NCI-H82 treated with DMSO at 0.1 percent for 48 hours (cell line): Measurements from ENCODE around the gene AP1M1.
A peak's percentile ranks its signal among the peaks of the same experiment; 100 is the strongest.

Source experiments
- DNase-seq: peaks from one replicate; lab custom pipeline; 2025; ENCODE audit not compliant: unreplicated experiment; lab: John Stamatoyannopoulos, UW

AP1M1 gene

GRCh38 chr19:16185123-16185767, 12.5 kb upstream of the AP1M1 start, which contains the start of gene FAM32A:
FAM32A (plus strand) TSS chr19:16185410; CDS start chr19:16185443, 33 bp downstream.
- peak; percentile 99 for DNase-seq

DNA sequence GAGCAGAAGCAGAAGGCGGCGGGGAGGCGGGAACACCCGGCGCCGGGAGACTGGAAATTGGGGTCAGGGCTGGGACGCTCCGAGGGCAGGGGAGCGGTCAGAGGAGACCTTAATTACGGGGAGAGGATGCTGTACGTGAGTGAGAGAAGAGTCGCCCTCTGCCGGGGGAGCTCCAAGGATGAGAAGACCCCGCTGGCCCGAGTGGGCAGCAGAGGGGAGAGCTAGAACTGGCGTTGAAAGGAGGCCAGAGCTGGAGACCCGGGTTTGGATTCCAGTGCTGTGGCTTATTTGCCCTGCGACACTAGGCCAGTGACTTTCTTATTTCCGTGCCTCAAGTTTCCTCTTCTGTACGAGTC, 12.0 kb upstream of the AP1M1 start:
- peak; percentile 28 for DNase-seq

DNA sequence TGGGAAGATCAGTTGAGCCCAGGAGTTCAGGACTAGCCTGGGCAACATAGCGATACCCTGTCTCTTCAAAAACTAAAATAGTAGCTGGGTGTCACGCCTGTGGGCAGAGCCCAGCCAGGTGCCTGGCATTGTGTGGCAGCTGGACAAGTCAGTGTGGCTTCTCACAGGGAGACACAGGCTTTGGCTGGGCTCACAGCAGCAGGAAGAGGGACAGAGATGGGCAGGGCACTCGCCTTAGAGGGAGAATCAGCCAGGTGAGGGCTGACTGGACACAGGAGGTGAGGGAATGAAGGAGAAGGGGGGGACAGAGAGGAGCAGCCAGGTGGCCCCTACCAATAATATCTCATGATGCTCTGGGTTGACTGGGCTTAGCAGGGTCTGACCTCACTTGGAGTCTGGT, 9.2 kb upstream of the AP1M1 start:
- no peak for DNase-seq

DNA sequence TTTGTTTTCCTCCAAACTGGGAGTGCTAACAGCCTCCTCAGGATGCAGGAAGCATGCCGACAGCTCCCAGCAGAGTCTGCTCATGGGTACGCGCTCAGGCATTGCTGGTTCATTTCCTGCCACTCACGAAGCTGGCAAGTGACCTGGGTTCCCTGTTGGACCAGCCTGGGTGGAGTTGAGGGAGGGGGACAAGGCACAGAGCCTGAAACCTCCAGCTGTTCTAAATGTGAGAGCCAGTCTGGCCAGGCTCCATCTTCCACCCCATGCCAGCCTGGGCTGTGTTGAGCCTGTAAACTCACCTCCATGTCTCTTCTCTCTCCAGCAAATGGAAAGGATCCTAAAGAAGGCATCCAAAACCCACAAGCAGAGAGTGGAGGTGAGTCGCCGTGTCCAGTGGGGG, 7.5 kb upstream of the AP1M1 start:
- no peak for DNase-seq

GRCh38 chr19:16190736-16191135, 7.0 kb upstream of the AP1M1 start:
- DNase-seq = no peak

- DNase-seq = no peak
These were observed 6.3 kb upstream of the AP1M1 start for GRCh38 chr19:16191216-16191908.

- no peak for DNase-seq
These were observed 4.2 kb upstream of the AP1M1 start for GRCh38 chr19:16193466-16193865.

- DNase-seq = no peak
These were observed 506 bp upstream of the AP1M1 start for GRCh38 chr19:16197188-16197621.

DNA sequence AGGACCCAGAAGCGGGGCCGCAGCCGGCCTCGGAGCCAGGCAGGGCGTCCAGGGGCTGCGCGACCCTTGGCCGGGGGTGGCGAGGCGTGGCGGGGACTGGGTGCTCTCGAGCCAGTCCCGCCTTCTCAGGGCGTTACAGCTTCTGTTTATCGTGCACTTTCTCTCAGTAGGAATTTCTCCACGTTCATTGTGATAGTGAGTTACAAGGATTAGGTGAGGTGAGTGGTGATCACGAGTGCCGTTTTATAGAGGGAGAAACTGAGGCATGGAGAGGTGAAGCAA, 600 bp downstream of the AP1M1 start:
- no peak for DNase-seq

DNA sequence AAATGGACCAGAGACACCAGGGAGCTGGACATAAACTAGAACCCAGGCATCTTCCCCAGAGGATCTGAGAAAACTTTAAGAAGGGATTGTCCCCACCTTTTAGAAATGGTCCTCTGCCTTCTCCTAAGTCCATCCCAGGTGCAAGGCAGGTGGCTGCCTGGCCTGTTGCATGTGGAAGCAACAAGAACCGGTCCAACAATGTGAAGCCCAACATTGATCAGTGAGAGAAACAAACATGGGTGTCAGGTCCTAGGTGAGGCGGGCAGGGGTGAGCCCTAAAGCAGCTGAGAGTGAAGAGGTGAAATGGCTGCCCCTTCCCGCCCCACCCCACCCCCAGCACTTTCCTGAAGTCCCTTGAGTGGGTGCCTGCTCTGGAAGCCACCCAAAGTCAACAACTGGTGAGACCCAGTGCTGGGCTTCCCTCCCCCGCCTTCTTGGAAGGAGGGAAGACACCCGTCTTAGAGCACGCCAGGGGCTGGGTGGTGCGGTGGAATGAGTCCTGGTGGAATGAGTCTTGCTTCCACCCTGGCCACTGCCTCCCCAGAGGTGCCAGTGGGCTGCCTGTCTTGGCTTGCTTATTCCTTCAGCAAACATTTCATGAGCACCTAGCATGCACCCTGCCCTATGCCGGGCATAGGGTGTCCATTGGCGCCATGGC, 1.7 kb downstream of the AP1M1 start:
- DNase-seq = no peak

GRCh38 chr19:16200038-16201010, 2.6 kb downstream of the AP1M1 start:
- DNase-seq = no peak

- DNase-seq = no peak
These were observed 3.3 kb downstream of the AP1M1 start for GRCh38 chr19:16201011-16201391.

DNA sequence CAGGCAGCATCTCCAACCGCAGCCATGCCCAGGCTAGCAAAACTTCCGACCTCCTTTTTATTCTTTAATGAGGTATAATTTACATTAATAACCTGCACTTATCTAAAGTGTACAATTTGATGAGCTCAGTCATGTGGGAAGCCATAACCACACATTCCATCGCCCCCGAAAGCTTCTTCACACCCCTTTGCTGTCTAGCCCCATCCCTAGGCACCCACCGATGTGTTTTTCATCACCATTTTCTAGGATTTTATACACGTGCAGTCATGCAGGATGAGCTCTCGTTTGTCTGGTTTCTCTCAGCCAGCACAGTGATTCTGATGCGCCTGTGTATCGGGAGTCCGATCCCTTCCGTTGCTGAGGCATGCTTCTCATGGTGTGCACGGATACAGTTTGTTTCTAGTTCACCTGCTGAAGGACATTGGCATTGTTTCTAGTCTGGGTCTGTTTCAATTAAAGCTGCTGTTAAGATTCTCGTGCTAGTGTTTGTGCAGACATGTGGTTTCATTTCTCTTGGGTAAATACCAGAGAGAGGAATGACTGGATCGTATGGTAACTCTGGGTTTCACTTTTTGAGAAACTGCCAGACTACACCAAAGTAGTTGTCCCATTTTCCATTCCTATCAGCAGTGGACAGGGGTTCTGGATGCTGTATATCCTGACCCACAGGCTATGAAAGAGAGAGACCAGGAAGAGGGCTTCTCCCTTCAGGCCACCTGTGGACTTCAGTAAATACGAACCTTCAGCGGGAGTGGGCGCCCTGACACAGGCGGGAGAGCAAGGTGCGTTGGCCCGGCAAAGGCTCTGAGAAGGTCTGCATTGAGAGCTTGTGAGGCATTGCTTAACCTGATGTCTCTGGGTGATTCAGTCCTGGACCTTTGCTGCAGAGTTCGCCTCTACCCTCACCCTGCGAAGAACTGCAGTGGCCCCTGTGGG, 4.9 kb downstream of the AP1M1 start:
- DNase-seq = no peak

DNA sequence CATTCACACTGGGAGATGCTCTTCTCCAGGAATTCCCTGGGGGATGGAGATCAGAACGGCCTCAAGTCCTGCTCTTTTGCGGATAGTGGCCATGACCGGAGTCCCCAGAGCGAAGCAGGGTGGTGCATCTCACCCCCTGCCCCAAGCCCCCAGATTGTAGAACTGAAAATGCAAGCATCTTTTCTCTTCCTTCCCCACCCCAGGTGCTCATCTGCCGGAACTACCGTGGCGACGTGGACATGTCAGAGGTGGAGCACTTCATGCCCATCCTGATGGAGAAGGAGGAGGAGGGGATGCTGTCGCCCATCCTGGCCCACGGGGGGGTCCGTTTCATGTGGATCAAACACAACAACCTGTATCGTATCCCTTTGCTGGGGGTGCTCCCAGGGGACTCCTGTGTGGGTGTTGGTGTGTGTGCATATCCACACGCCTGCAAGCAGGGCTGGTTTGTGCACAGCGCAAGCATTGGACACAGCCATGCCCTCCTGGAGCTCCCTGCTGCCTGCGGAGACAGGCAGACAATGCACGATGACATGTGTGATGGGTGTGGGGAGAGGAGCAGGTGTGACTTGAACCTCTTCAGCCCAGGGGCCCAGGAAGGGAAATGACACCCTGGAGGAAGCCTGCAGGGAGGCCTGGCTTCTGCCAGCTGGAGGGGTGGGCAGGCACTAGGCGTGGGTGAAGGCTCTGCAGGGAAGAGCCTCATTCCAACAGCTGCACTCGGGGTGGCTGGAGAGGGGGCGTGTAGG, 5.7 kb downstream of the AP1M1 start:
- no peak for DNase-seq

- DNase-seq = no peak
These were observed 6.2 kb downstream of the AP1M1 start for GRCh38 chr19:16204005-16204294.

- no peak for DNase-seq
These were observed 7.7 kb downstream of the AP1M1 start for GRCh38 chr19:16205205-16206045.

- DNase-seq = no peak
These were observed 8.4 kb downstream of the AP1M1 start for GRCh38 chr19:16206046-16206605.

GRCh38 chr19:16206637-16207036, 8.9 kb downstream of the AP1M1 start:
- no peak for DNase-seq

DNA sequence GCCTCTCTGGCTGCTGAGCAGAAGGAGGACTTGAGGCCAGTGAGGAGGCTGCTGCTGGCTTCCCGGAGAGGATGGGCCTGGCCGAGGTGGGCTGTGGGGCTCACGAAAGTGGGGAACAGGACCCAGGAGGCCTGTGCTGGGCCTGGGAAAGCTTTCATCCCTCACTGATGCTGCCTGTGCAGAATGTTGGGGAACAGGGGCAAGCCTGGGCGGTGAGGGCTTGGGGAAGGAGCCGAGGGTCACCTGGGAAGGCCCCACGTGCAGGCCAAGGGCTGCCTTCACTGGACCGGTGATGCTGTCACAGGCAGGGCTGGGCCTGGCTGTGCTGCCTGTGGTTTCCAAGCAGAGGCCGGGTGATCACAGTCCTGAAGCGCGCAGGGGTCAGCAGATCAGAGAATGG, 9.4 kb downstream of the AP1M1 start:
- no peak for DNase-seq
